GM18519 (cell line): ENCODE results near the gene CLEC10A.
"Not testable (repeated sequence)": the region's sequence is repeated elsewhere in the genome, so short reads cannot be mapped to it uniquely, and the experiment has no call there.

Experiments
- ATAC-seq: cut with Tn5 transposase; IDR thresholded peaks from one replicate; pipeline ENCODE4 v1.9.1; 2021; ENCODE audit warnings: mild to moderate bottlenecking, moderate library complexity; ENCODE audit not compliant: unreplicated experiment, low FRiP score

CLEC10A gene

GRCh38 chr17:7079581-7080455 lies at the start of gene CLEC10A:
TSS of gene CLEC10A (minus strand) at chr17:7080251. CDS start at chr17:7078812, 1,439 bp downstream.
- ATAC-seq = no peak

GRCh38 chr17:7129311-7129710 lies 49.3 kb upstream of the CLEC10A start:
- ATAC-seq = no peak

GRCh38 chr17:7128160-7128559 lies 48.1 kb upstream of the CLEC10A start:
- ATAC-seq = no peak

- ATAC-seq = not testable (repeated sequence)
Measured at GRCh38 chr17:7127501-7127900, 47.5 kb upstream of the CLEC10A start.

GRCh38 chr17:7126386-7126785 lies 46.3 kb upstream of the CLEC10A start:
- not testable (repeated sequence) for ATAC-seq

- ATAC-seq = no peak
Measured at GRCh38 chr17:7124923-7125322, 44.9 kb upstream of the CLEC10A start.

GRCh38 chr17:7123844-7124243 lies 43.8 kb upstream of the CLEC10A start:
- ATAC-seq = no peak

- no peak for ATAC-seq
Measured at GRCh38 chr17:7122381-7122780, 42.3 kb upstream of the CLEC10A start.

GRCh38 chr17:7120635-7121034 lies 40.6 kb upstream of the CLEC10A start:
- not testable (repeated sequence) for ATAC-seq

- no peak for ATAC-seq
Measured at GRCh38 chr17:7120123-7120522, 40.1 kb upstream of the CLEC10A start.

GRCh38 chr17:7119314-7119713 lies 39.3 kb upstream of the CLEC10A start:
- no peak for ATAC-seq

GRCh38 chr17:7114875-7115614 lies 35.0 kb upstream of the CLEC10A start:
- ATAC-seq = no peak

- no peak for ATAC-seq
Measured at GRCh38 chr17:7114241-7114874, 34.3 kb upstream of the CLEC10A start, which contains the start of gene ASGR2. TSS of gene ASGR2 (minus strand) at chr17:7114822. CDS start at chr17:7114240, 582 bp downstream.

GRCh38 chr17:7113273-7114071 lies 33.4 kb upstream of the CLEC10A start:
- ATAC-seq = no peak

- no peak for ATAC-seq
Measured at GRCh38 chr17:7112510-7113108, 32.6 kb upstream of the CLEC10A start.

GRCh38 chr17:7111784-7112509 lies 31.9 kb upstream of the CLEC10A start:
- no peak for ATAC-seq

- ATAC-seq = no peak
Measured at GRCh38 chr17:7110617-7111306, 30.7 kb upstream of the CLEC10A start.

GRCh38 chr17:7109461-7110322 lies 29.6 kb upstream of the CLEC10A start:
- ATAC-seq = no peak
